ENCODE data around the gene CYP19A1. TPM values are rescaled to one million over a fixed set of nuclear protein-coding genes. Genes with fewer than 3 reads are reported as not detected.

Gene CYP19A1
- total and polyA plus RNA-seq, 8 donors, result 0.18 to 2.7 (median 0.35) TPM; not detected in 5

- Histone ChIP-seq H3K36me3 (no peaks in the 10 kb centered on the region), H3K9me3 (no peaks in the 10 kb centered on the region), H3K4me3 (no peak overlapping the region), H3K4me1 (no peaks in the 10 kb centered on the region), H3K27ac (no peak overlapping the region), H3K27me3 (peaks cover 0 to 11% (median 0%) of the 10 kb centered on the region in 3 donors)
- TF ChIP-seq EP300 (IDR thresholded peaks at IDR 0.05) (no peak), CTCF (IDR thresholded peaks at IDR 0.05) (no peak), POLR2AphosphoS5 (IDR thresholded peaks at IDR 0.05) (no peak), POLR2A (IDR thresholded peaks at IDR 0.05) (no peak)
- 55 to 77% (median 65%) methylated on average over 2 of the region's 2 CpGs for WGBS, 5 donors
- DNase-seq, result no peak
- intact Hi-C loops (cut with DNase I; ENCODE audit: low total_unique reads), result no loop called here
These were observed 134.6 kb downstream of the CYP19A1 start for GRCh38 chr15:51203797-51204196.

- 69 to 87% (median 83%) methylated on average over 3 of the region's 3 CpGs for WGBS, 5 donors
- H3K4me1 ChIP-seq, result no peaks in the 10 kb centered on the region
- H3K4me3 ChIP-seq, result no peak overlapping the region
- H3K36me3 ChIP-seq, result no peaks in the 10 kb centered on the region
- H3K9me3 ChIP-seq, result no peaks in the 10 kb centered on the region
- H3K27ac ChIP-seq, result no peak overlapping the region
- intact Hi-C loops (cut with DNase I; ENCODE audit: low total_unique reads), result no loop called here
- TF ChIP-seq EP300 (IDR thresholded peaks at IDR 0.05) (no peak), CTCF (IDR thresholded peaks at IDR 0.05) (no peak), POLR2A (IDR thresholded peaks at IDR 0.05) (no peak), POLR2AphosphoS5 (IDR thresholded peaks at IDR 0.05) (no peak)
- no peak for DNase-seq
- H3K27me3 ChIP-seq, result peaks cover 0 to 11% (median 0%) of the 10 kb centered on the region in 3 donors
These were observed 135.6 kb downstream of the CYP19A1 start for GRCh38 chr15:51202783-51203182.

- no peaks in the 10 kb centered on the region for H3K4me1 ChIP-seq
- 84 to 92% (median 90%) methylated on average over 5 of the region's 5 CpGs for WGBS, 5 donors
- H3K27me3 ChIP-seq, result peaks cover 0 to 16% (median 0%) of the 10 kb centered on the region in 3 donors
- no peaks in the 10 kb centered on the region for H3K36me3 ChIP-seq
- H3K4me3 ChIP-seq, result no peak overlapping the region
- TF ChIP-seq CTCF (IDR thresholded peaks at IDR 0.05) (no peak), POLR2AphosphoS5 (IDR thresholded peaks at IDR 0.05) (no peak), POLR2A (IDR thresholded peaks at IDR 0.05) (no peak), EP300 (IDR thresholded peaks at IDR 0.05) (no peak)
- no peak overlapping the region for H3K27ac ChIP-seq
- no peaks in the 10 kb centered on the region for H3K9me3 ChIP-seq
- intact Hi-C loops (cut with DNase I; ENCODE audit: low total_unique reads), result no loop called here
- no peak for DNase-seq
These were observed 136.8 kb downstream of the CYP19A1 start for GRCh38 chr15:51201581-51201980.

GRCh38 chr15:51200792-51201191 is 137.6 kb downstream of the CYP19A1 start:
- no peaks in the 10 kb centered on the region for H3K36me3 ChIP-seq
- WGBS, 5 donors, result 44 to 81% (median 76%) methylated on average over 3 of the region's 3 CpGs
- H3K9me3 ChIP-seq, result no peaks in the 10 kb centered on the region
- H3K4me1 ChIP-seq, result no peaks in the 10 kb centered on the region
- H3K27me3 ChIP-seq, result peaks cover 0 to 21% (median 0%) of the 10 kb centered on the region in 3 donors
- intact Hi-C loops (cut with DNase I; ENCODE audit: low total_unique reads), result no loop called here
- H3K4me3 ChIP-seq, result no peak overlapping the region
- H3K27ac ChIP-seq, result no peak overlapping the region
- TF ChIP-seq POLR2AphosphoS5 (IDR thresholded peaks at IDR 0.05) (no peak), CTCF (IDR thresholded peaks at IDR 0.05) (no peak), EP300 (IDR thresholded peaks at IDR 0.05) (no peak), POLR2A (IDR thresholded peaks at IDR 0.05) (no peak)
- DNase-seq, result no peak
